Fibroblast of lung (primary cell): ENCODE measurements around the gene ATP1A3. TPM values are rescaled to one million over a fixed set of nuclear protein-coding genes. Genes with fewer than 3 reads are reported as not detected.

Source experiments
- DNase-seq, 2 donors: peaks; one replicate each; pipeline versions ENCODE4 v3.0.0 to v3.0.0-alpha.2; 2010; ENCODE audit warnings: low read depth in 2 of 2
- H2AFZ ChIP-seq: 2 replicates; pipeline ENCODE4 v1.5.1; 2012; ENCODE audit warnings: low read length, control low read depth, inconsistent platforms
- H3K27ac ChIP-seq: 2 replicates; pipeline ENCODE4 v1.5.1; 2011; ENCODE audit warnings: low read length, control low read depth; ENCODE audit not compliant: insufficient read depth
- H3K27me3 ChIP-seq: 2 replicates; pipeline ENCODE4 v1.5.1; 2011; ENCODE audit warnings: mild to moderate bottlenecking, low read length; ENCODE audit not compliant: control insufficient read depth, insufficient read depth
- H3K36me3 ChIP-seq: 2 replicates; pipeline ENCODE4 v1.5.1; 2011; ENCODE audit warnings: low read length; ENCODE audit not compliant: control insufficient read depth, insufficient read depth
- H3K4me1 ChIP-seq: 2 replicates; pipeline ENCODE4 v1.5.1; 2011; ENCODE audit warnings: low read length; ENCODE audit not compliant: control insufficient read depth, insufficient read depth; ENCODE audit errors: extremely low read depth
- H3K4me2 ChIP-seq: 2 replicates; pipeline ENCODE4 v1.5.1; 2011; ENCODE audit warnings: low read length, control low read depth; ENCODE audit not compliant: insufficient read depth; ENCODE audit errors: extremely low read depth
- H3K4me3 ChIP-seq, 4 experiments: fragments of 200-600 bp in 1 of 4; sonication (generic) in 1 of 4; replicated peaks in 1 of 4; 2 replicates each; pipeline ENCODE4 v1.5.1; 2011 to 2016; ENCODE audit warnings: low read length in 4 of 4, low read depth in 3 of 4, mild to moderate bottlenecking in 3 of 4, control low read depth in 2 of 4, inconsistent platforms in 1 of 4, mixed read lengths in 1 of 4; ENCODE audit not compliant: insufficient read depth in 1 of 4; ENCODE audit errors: control extremely low read depth in 1 of 4
- H3K79me2 ChIP-seq: 2 replicates; pipeline ENCODE4 v1.5.1; 2012; ENCODE audit warnings: mild to moderate bottlenecking, low read length, inconsistent platforms; ENCODE audit not compliant: control insufficient read depth, insufficient read depth
- H3K9ac ChIP-seq: 2 replicates; pipeline ENCODE4 v1.5.1; 2011; ENCODE audit warnings: mild to moderate bottlenecking, low read length, control low read depth; ENCODE audit not compliant: insufficient read depth
- H3K9me3 ChIP-seq: 2 replicates; pipeline ENCODE4 v1.5.1; 2012; ENCODE audit warnings: low read depth, low read length; ENCODE audit not compliant: control insufficient read depth, insufficient read depth
- H4K20me1 ChIP-seq: 2 replicates; pipeline ENCODE4 v1.5.1; 2011; ENCODE audit warnings: low read length; ENCODE audit not compliant: control insufficient read depth, insufficient read depth; ENCODE audit errors: extremely low read depth
- EZH2 ChIP-seq: IDR thresholded peaks from 2 replicates; pipeline ENCODE4 v1.5.1; 2012; ENCODE audit warnings: low read length, control low read depth, mild to moderate bottlenecking; ENCODE audit errors: missing control alignments
- polyA plus RNA-seq, 2 donors: library from polyadenylated mRNA; depleted of rRNA in 1 of 2; stranded (reverse) in 1 of 2; unstranded in 1 of 2; fragments of >200 nt; gene quantifications; 2 replicates each; pipeline ENCODE4 v1.2.1, GENCODE V29; 2011 to 2012; ENCODE audit warnings: missing spikeins in 1 of 2
- total RNA-seq: library from RNA; depleted of rRNA; stranded (reverse); fragments of >200 nt; gene quantifications from 2 replicates; pipeline ENCODE4 v1.2.1, GENCODE V29; 2014
- TF ChIP-seq, protein P1 (sequence below), 2 donors: IDR thresholded peaks in 1 of 2; conservative IDR thresholded peaks in 1 of 2; 1 replicate in 1 of 2; 2 replicates in 1 of 2; pipeline ENCODE4 v1.5.1; 2011 to 2012; ENCODE audit warnings: low read length in 2 of 2, control low read depth in 1 of 2, inconsistent platforms in 1 of 2, low read depth in 1 of 2, mild to moderate bottlenecking in 1 of 2

The ATP1A3 gene
- total and polyA plus RNA-seq, 2 donors (not counting 1 experiment from before 2014, with no cell fraction given), result 0.17 TPM; not detected in 1

DNA sequence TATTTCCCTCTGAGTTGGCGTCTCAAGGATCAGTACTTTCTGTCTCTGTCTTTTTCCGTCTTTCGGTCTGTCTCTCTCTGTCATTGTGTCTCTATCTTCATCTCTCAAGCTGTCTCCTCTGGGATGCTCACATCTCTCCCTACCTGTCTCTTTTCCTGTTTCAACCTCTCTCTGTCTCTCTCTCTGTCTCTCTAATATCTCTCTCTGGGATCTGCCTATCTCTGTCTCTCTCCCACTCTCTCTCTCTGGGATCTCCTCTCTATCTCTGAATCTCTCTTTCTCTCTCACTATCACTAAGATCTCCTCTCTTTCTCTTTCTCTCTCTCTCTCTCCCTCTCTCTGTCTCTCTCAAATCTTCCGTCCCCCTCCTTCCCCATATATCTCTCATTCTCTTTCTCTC lies 4.0 kb downstream of the ATP1A3 start:
- H3K9ac ChIP-seq, result no peak overlapping the region
- peaks cover 13% of the 10 kb centered on the region for H3K27me3 ChIP-seq
- H3K27ac ChIP-seq, result no peak overlapping the region
- no peaks in the 10 kb centered on the region for H3K79me2 ChIP-seq
- no peaks in the 10 kb centered on the region for H4K20me1 ChIP-seq
- no peaks in the 10 kb centered on the region for H3K36me3 ChIP-seq
- no peak overlapping the region for H2AFZ ChIP-seq
- H3K9me3 ChIP-seq, result no peaks in the 10 kb centered on the region
- H3K4me1 ChIP-seq, result no peaks in the 10 kb centered on the region
- DNase-seq, result no peak
- no peak for TF ChIP-seq EZH2
- TF ChIP-seq, protein P1, sequence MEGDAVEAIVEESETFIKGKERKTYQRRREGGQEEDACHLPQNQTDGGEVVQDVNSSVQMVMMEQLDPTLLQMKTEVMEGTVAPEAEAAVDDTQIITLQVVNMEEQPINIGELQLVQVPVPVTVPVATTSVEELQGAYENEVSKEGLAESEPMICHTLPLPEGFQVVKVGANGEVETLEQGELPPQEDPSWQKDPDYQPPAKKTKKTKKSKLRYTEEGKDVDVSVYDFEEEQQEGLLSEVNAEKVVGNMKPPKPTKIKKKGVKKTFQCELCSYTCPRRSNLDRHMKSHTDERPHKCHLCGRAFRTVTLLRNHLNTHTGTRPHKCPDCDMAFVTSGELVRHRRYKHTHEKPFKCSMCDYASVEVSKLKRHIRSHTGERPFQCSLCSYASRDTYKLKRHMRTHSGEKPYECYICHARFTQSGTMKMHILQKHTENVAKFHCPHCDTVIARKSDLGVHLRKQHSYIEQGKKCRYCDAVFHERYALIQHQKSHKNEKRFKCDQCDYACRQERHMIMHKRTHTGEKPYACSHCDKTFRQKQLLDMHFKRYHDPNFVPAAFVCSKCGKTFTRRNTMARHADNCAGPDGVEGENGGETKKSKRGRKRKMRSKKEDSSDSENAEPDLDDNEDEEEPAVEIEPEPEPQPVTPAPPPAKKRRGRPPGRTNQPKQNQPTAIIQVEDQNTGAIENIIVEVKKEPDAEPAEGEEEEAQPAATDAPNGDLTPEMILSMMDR (conservative IDR thresholded peaks at IDR 0.05 in 1 of 2, IDR thresholded peaks at IDR 0.05 in 1 of 2; ENCODE audit: low read depth in 1 of 2, low read length in 2 of 2), result no peak
- no peak overlapping the region for H3K4me2 ChIP-seq
- no peak overlapping the region for H3K4me3 ChIP-seq

DNA sequence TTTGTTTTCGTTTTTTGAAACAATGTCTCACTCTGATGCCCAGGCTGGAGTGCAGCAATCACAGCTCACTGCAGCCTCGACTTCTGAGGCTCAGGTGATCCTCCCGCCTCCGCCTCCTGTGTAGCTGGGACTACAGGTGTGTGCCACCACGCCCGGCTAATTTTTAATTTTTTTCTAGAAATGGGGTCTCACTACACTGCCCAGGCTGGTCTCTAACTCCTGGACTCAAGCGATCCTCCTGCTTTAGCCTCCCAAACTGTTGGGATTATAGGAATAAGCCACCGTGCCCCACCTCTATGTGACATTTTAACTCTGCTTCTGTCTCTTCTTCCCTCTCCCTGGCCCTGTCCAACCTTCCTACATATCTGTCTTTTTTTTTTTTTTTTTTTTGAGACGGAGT lies 5.1 kb downstream of the ATP1A3 start:
- H3K4me1 ChIP-seq, result no peaks in the 10 kb centered on the region
- H2AFZ ChIP-seq, result no peak overlapping the region
- H3K27me3 ChIP-seq, result peaks cover 9% of the 10 kb centered on the region
- no peak overlapping the region for H3K4me2 ChIP-seq
- H3K36me3 ChIP-seq, result no peaks in the 10 kb centered on the region
- no peaks in the 10 kb centered on the region for H3K9me3 ChIP-seq
- DNase-seq, result no peak
- H3K27ac ChIP-seq, result no peak overlapping the region
- TF ChIP-seq, protein P1 (conservative IDR thresholded peaks at IDR 0.05 in 1 of 2, IDR thresholded peaks at IDR 0.05 in 1 of 2; ENCODE audit: low read depth in 1 of 2, low read length in 2 of 2), result no peak
- TF ChIP-seq EZH2, result no peak
- no peaks in the 10 kb centered on the region for H3K79me2 ChIP-seq
- no peak overlapping the region for H3K9ac ChIP-seq
- no peaks in the 10 kb centered on the region for H4K20me1 ChIP-seq
- no peak overlapping the region for H3K4me3 ChIP-seq

DNA sequence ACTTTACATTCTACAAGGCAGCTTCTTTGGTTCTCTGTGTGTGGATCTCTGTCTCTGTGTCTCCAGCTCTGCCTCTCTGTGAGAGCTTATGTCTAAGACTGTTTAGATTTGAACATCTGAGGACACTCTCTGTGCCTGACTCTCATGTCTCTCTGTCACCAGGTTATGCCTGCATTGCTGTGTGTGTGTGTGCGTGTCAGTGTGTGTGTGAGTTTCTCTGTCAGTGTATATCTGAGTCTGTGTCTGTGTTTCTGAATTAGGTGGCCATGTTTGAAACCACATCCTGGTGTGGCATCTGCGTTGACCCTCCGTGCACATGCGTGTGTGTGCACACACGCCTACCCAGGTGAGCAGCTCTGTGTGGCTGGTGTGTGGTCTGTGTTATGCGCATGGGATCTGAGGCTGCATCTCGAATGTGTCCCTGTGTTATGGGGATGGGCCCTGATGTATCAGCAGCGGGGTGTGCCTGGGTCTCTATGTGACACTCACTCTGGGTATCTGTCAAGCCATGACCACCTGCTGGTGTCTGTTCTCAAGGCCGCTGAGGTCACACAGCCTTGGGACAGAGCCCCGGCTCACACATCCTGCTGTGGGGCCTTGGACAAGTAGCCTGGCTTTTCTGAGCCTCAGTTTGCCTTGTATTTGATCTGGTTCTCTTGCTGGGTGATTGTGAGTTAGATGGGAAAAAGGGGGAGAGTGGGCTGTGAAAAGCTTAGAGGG lies 6.7 kb downstream of the ATP1A3 start:
- no peaks in the 10 kb centered on the region for H3K79me2 ChIP-seq
- no peaks in the 10 kb centered on the region for H3K9me3 ChIP-seq
- H3K36me3 ChIP-seq, result no peaks in the 10 kb centered on the region
- H3K27ac ChIP-seq, result no peak overlapping the region
- TF ChIP-seq, protein P1 (conservative IDR thresholded peaks at IDR 0.05 in 1 of 2, IDR thresholded peaks at IDR 0.05 in 1 of 2; ENCODE audit: low read depth in 1 of 2, low read length in 2 of 2), result no peak
- no peak for TF ChIP-seq EZH2
- H2AFZ ChIP-seq, result no peak overlapping the region
- no peak overlapping the region for H3K4me2 ChIP-seq
- no peak overlapping the region for H3K4me3 ChIP-seq
- no peaks in the 10 kb centered on the region for H4K20me1 ChIP-seq
- peaks cover 3% of the 10 kb centered on the region for H3K27me3 ChIP-seq
- no peaks in the 10 kb centered on the region for H3K4me1 ChIP-seq
- H3K9ac ChIP-seq, result no peak overlapping the region
- no peak for DNase-seq
